Liver (tissue), 9 donors: ENCODE data around the gene CD274. TPM values are rescaled to one million over a fixed set of nuclear protein-coding genes. Genes with fewer than 3 reads are reported as not detected.
"Not testable (repeated sequence)": the region's sequence is repeated elsewhere in the genome, so short reads cannot be mapped to it uniquely, and the experiment has no call there.

Experiments used
- DNase-seq: peaks from one replicate; pipeline ENCODE4 v3.0.0-alpha.2; 2017; ENCODE audit warnings: low spot score
- H3K27ac ChIP-seq, 2 donors: one replicate each; pipeline ENCODE4 v1.7.0; 2013; ENCODE audit warnings: inconsistent platforms in 2 of 2, low read length in 2 of 2, control low read depth in 1 of 2, low read depth in 1 of 2, mild to moderate bottlenecking in 1 of 2
- H3K27me3 ChIP-seq, 4 donors: one replicate each; pipeline versions ENCODE4 v1.6.1 to v1.7.0; 2013; ENCODE audit warnings: low read length in 3 of 4, inconsistent platforms in 1 of 4, mild to moderate bottlenecking in 1 of 4, moderate library complexity in 1 of 4; ENCODE audit not compliant: control insufficient read depth in 4 of 4, insufficient read depth in 4 of 4
- H3K36me3 ChIP-seq, 4 donors: one replicate each; pipeline versions ENCODE4 v1.6.1 to v1.7.0; 2013; ENCODE audit warnings: low read length in 3 of 4, mild to moderate bottlenecking in 3 of 4, low read depth in 1 of 4, moderate library complexity in 1 of 4; ENCODE audit not compliant: control insufficient read depth in 4 of 4, insufficient read depth in 3 of 4
- H3K4me1 ChIP-seq, 4 donors: one replicate each; pipeline versions ENCODE4 v1.6.1 to v1.7.0; 2013; ENCODE audit warnings: low read length in 3 of 4, mild to moderate bottlenecking in 3 of 4, moderate library complexity in 1 of 4; ENCODE audit not compliant: control insufficient read depth in 4 of 4, insufficient read depth in 4 of 4
- H3K4me3 ChIP-seq, 3 donors: one replicate each; pipeline versions ENCODE4 v1.6.1 to v1.7.0; 2013; ENCODE audit warnings: low read length in 3 of 3, control low read depth in 1 of 3, low read depth in 1 of 3, mild to moderate bottlenecking in 1 of 3
- H3K9ac ChIP-seq, 2 donors: one replicate each; pipeline ENCODE4 v1.7.0; 2013; ENCODE audit warnings: low read length in 2 of 2, mild to moderate bottlenecking in 2 of 2, moderate library complexity in 2 of 2, control low read depth in 1 of 2, low read depth in 1 of 2
- H3K9me3 ChIP-seq, 4 donors: one replicate each; pipeline versions ENCODE4 v1.6.1 to v1.7.0; 2013; ENCODE audit warnings: low read length in 3 of 4; ENCODE audit not compliant: control insufficient read depth in 4 of 4
- EGR1 ChIP-seq, 2 donors: IDR thresholded peaks; 2 replicates each; pipeline ENCODE4 v1.6.1; 2016 to 2018; ENCODE audit warnings: antibody characterized with exemption in 2 of 2, low read depth in 2 of 2
- FOXA1 ChIP-seq: IDR thresholded peaks from 2 replicates; pipeline ENCODE4 v1.6.1; 2016; ENCODE audit warnings: antibody characterized with exemption
- FOXA2 ChIP-seq: IDR thresholded peaks from 2 replicates; pipeline ENCODE4 v1.6.1; 2016; ENCODE audit warnings: antibody characterized with exemption
- GABPA ChIP-seq, 2 donors: IDR thresholded peaks in 1 of 2; conservative IDR thresholded peaks in 1 of 2; 2 replicates each; pipeline ENCODE4 v1.6.1; 2016; ENCODE audit warnings: antibody characterized with exemption in 2 of 2, mild to moderate bottlenecking in 1 of 2, moderate library complexity in 1 of 2
- HNF4A ChIP-seq, 2 donors: conservative IDR thresholded peaks; 2 replicates each; pipeline ENCODE4 v1.6.1; 2016; ENCODE audit warnings: antibody characterized with exemption in 2 of 2, mild to moderate bottlenecking in 2 of 2
- HNF4G ChIP-seq: IDR thresholded peaks from 2 replicates; pipeline ENCODE4 v1.6.1; 2016; ENCODE audit warnings: antibody characterized with exemption
- JUND ChIP-seq, 2 donors: IDR thresholded peaks; 2 replicates each; pipeline ENCODE4 v1.6.1; 2016; ENCODE audit warnings: antibody characterized with exemption in 2 of 2
- NR2F2 ChIP-seq: IDR thresholded peaks from 2 replicates; pipeline ENCODE4 v1.6.1; 2016; ENCODE audit warnings: antibody characterized with exemption
- RAD21 ChIP-seq, 2 donors: IDR thresholded peaks; 2 replicates each; pipeline ENCODE4 v1.6.1; 2016; ENCODE audit warnings: antibody characterized with exemption in 2 of 2, mild to moderate bottlenecking in 2 of 2
- RXRA ChIP-seq, 2 donors: IDR thresholded peaks; 2 replicates each; pipeline ENCODE4 v1.6.1; 2017 to 2018; ENCODE audit warnings: antibody characterized with exemption in 2 of 2, mild to moderate bottlenecking in 1 of 2
- SP1 ChIP-seq: IDR thresholded peaks from 2 replicates; pipeline ENCODE4 v1.6.1; 2018; ENCODE audit warnings: antibody characterized with exemption, mild to moderate bottlenecking
- TAF1 ChIP-seq: conservative IDR thresholded peaks from 2 replicates; pipeline ENCODE4 v1.6.1; 2016; ENCODE audit warnings: antibody characterized with exemption, mild to moderate bottlenecking
- YY1 ChIP-seq: IDR thresholded peaks from 2 replicates; pipeline ENCODE4 v1.6.1; 2016; ENCODE audit warnings: antibody characterized with exemption, mild to moderate bottlenecking
- WGBS: extraction: QIAGEN DNeasy Blood & Tissue Kit; methylation state at CpG from one replicate; pipeline ENCODE4 v1.1.7; 2013; 5-methylcytosine and 5-hydroxymethylcytosine counted together
- polyA plus RNA-seq, 2 donors: library from polyadenylated mRNA; stranded (reverse) in 1 of 2; unstranded in 1 of 2; fragments of 200-250 nt in 1 of 2; fragments of >200 nt in 1 of 2; fragmentation: Nextera tagmentation in 1 of 2; extraction: Ambion mirVana in 1 of 2; gene quantifications; one replicate each; pipeline versions ENCODE4 v1.2.1 to v1.2.3, GENCODE V29; 2013 to 2015
- total RNA-seq, 2 donors: library from RNA; depleted of rRNA; stranded (reverse); fragments of >200 nt; gene quantifications; one replicate each; pipeline ENCODE4 v1.2.3, GENCODE V29; 2014
- TF ChIP-seq, protein P1 (sequence below): fragments of 150-350 bp; IDR thresholded peaks from 2 replicates; pipeline ENCODE4 v1.5.1; 2017; ENCODE audit warnings: improper control_type of control experiment, low read depth, low read length; ENCODE audit not compliant: missing input control
- TF ChIP-seq, protein P2 (sequence below): IDR thresholded peaks from 2 replicates; pipeline ENCODE4 v1.6.1; 2016; ENCODE audit warnings: antibody characterized with exemption
- TF ChIP-seq, protein P3 (sequence below): IDR thresholded peaks from 2 replicates; pipeline ENCODE4 v1.6.1; 2016; ENCODE audit warnings: antibody characterized with exemption
- donor health status: healthy.
- donor health status: healthy.
- donor health status: healthy.
- donor health status: healthy.
- donor health status: healthy.

The CD274 gene
- total and polyA plus RNA-seq, 4 donors = 1.0 to 3.1 (median 1.9) TPM

DNA sequence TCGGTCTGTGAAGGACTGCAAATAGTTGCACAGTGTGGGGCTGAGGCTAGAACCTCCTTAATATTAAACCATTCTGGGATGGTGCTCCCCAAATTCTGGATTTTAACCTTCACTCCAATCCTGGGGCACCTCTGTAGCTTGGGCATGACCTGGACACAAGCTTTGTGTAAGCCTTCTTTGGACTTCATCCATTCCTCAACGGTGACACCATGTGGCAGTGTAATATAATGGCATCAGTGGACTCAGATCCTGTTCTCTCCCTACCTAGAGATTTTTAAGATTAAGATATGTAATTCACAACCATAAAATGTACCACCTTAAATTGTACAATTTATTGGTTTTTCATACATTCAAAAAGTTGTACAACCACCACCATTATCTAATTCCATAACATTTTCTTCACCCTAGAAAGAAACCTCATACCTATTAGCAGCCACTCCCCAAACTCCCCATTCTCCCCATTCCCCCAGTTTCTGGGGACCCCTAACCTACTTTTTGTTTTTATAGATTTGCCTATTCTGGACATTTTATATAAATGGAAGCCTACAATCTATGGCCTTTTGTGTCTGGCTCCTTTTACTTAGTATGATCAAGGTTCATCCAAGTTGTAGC, 7.8 kb upstream of the CD274 start:
- Histone ChIP-seq H3K27ac (no peak overlapping the region), H3K36me3 (no peaks in the 10 kb centered on the region), H3K4me1 (peaks cover 4 to 8% (median 5%) of the 10 kb centered on the region in 4 donors), H3K9me3 (no peaks in the 10 kb centered on the region), H3K9ac (no peak overlapping the region), H3K4me3 (no peak overlapping the region), H3K27me3 (no peaks in the 10 kb centered on the region)
- DNase-seq = no peak
- WGBS = 23% methylated on average over 2 of the region's 2 CpGs
- no peak for TF ChIP-seq TAF1
- TF ChIP-seq RAD21 (IDR thresholded peaks at IDR 0.05) = peak; percentile 80 to 86
- peak; percentile 56 to 68 for TF ChIP-seq HNF4A (conservative IDR thresholded peaks at IDR 0.05)
- TF ChIP-seq EGR1 (IDR thresholded peaks at IDR 0.05; ENCODE audit: low read depth in 2 of 2) = no peak
- TF ChIP-seq FOXA2 = no peak
- no peak for TF ChIP-seq YY1
- TF ChIP-seq RXRA (IDR thresholded peaks at IDR 0.05) = peak; percentile 11 to 23
- TF ChIP-seq, protein P1, sequence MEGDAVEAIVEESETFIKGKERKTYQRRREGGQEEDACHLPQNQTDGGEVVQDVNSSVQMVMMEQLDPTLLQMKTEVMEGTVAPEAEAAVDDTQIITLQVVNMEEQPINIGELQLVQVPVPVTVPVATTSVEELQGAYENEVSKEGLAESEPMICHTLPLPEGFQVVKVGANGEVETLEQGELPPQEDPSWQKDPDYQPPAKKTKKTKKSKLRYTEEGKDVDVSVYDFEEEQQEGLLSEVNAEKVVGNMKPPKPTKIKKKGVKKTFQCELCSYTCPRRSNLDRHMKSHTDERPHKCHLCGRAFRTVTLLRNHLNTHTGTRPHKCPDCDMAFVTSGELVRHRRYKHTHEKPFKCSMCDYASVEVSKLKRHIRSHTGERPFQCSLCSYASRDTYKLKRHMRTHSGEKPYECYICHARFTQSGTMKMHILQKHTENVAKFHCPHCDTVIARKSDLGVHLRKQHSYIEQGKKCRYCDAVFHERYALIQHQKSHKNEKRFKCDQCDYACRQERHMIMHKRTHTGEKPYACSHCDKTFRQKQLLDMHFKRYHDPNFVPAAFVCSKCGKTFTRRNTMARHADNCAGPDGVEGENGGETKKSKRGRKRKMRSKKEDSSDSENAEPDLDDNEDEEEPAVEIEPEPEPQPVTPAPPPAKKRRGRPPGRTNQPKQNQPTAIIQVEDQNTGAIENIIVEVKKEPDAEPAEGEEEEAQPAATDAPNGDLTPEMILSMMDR = peak; percentile 60

DNA sequence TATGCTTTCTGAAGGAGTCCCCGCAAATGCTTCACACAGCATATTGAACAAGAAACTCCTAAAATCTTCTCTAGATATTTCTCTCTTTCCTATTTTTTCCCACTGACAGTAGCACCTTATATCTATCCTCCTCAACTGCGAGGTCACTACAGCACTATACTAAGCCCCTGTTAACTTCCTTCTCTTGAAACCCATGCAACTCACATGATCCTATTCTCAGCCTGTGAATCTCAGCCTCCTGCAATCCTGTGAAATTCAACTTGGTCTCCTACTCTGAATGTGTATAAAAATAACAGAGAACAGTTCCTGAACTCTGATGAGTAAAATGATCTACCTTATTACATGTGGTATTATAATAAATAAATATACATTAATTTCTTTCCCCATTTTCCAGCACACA, 6.5 kb upstream of the CD274 start:
- Histone ChIP-seq H3K9me3 (no peaks in the 10 kb centered on the region), H3K9ac (no peak overlapping the region), H3K27ac (no peak overlapping the region), H3K36me3 (no peaks in the 10 kb centered on the region), H3K4me3 (no peak overlapping the region), H3K27me3 (no peaks in the 10 kb centered on the region), H3K4me1 (peaks cover 0 to 2% (median 0%) of the 10 kb centered on the region in 4 donors)
- WGBS = 79% methylated on average over 2 of the region's 2 CpGs
- no peak for TF ChIP-seq HNF4A (conservative IDR thresholded peaks at IDR 0.05)
- TF ChIP-seq, protein P2, sequence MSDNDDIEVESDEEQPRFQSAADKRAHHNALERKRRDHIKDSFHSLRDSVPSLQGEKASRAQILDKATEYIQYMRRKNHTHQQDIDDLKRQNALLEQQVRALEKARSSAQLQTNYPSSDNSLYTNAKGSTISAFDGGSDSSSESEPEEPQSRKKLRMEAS = no peak
- TF ChIP-seq, protein P3, sequence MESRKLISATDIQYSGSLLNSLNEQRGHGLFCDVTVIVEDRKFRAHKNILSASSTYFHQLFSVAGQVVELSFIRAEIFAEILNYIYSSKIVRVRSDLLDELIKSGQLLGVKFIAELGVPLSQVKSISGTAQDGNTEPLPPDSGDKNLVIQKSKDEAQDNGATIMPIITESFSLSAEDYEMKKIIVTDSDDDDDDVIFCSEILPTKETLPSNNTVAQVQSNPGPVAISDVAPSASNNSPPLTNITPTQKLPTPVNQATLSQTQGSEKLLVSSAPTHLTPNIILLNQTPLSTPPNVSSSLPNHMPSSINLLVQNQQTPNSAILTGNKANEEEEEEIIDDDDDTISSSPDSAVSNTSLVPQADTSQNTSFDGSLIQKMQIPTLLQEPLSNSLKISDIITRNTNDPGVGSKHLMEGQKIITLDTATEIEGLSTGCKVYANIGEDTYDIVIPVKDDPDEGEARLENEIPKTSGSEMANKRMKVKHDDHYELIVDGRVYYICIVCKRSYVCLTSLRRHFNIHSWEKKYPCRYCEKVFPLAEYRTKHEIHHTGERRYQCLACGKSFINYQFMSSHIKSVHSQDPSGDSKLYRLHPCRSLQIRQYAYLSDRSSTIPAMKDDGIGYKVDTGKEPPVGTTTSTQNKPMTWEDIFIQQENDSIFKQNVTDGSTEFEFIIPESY = no peak
- TF ChIP-seq JUND (IDR thresholded peaks at IDR 0.05) = no peak
- TF ChIP-seq FOXA1 = no peak
- TF ChIP-seq HNF4G = no peak
- TF ChIP-seq TAF1 = no peak
- no peak for TF ChIP-seq YY1
- TF ChIP-seq SP1 = no peak
- TF ChIP-seq EGR1 (IDR thresholded peaks at IDR 0.05; ENCODE audit: low read depth in 2 of 2) = no peak
- no peak for TF ChIP-seq GABPA (IDR thresholded peaks at IDR 0.05 in 1 of 2, conservative IDR thresholded peaks at IDR 0.05 in 1 of 2)
- TF ChIP-seq NR2F2 = no peak
- no peak for TF ChIP-seq FOXA2
- DNase-seq = no peak

DNA sequence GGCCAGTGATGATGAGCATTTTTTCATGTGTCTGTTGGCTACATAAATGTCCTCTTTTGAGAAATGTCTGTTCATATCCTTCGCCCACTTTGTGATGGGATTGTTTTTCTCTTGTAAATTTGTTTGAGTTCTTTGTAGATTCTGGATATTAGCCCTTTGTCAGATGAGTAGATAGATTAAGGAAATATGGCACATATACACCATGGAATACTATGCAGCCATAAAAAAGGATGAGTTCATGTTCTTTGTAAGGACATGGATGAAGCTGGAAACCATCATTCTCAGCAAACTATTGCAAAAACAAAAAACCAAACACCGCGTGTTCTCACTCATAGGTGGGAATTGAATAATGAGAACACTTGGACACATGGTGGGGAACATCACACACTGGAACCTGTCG, 5.2 kb upstream of the CD274 start:
- DNase-seq, H3K4me1 ChIP-seq, H3K27me3 ChIP-seq, H3K27ac ChIP-seq, H3K36me3 ChIP-seq, H3K9ac ChIP-seq, H3K9me3 ChIP-seq, H3K4me3 ChIP-seq: not testable (repeated sequence)
- 92% methylated on average over 4 of the region's 4 CpGs for WGBS
